GM21576 (cell line): Measurements from ENCODE around the gene CEP20.
"Not testable (repeated sequence)": the region's sequence is repeated elsewhere in the genome, so short reads cannot be mapped to it uniquely, and the experiment has no call there.

Source experiments
- ATAC-seq: cut with Tn5 transposase; IDR thresholded peaks from one replicate; pipeline ENCODE4 v1.9.1; 2021; ENCODE audit warnings: mild to moderate bottlenecking, moderate library complexity; ENCODE audit not compliant: unreplicated experiment

CEP20 gene

GRCh38 chr16:15888072-15888976, at the start of gene CEP20:
Gene CEP20, minus strand, starts transcription at chr16:15888603. Its CDS starts 18 bp downstream, at chr16:15888585.
- peak; percentile 97 for ATAC-seq

- ATAC-seq, result not testable (repeated sequence)
Measured at GRCh38 chr16:15936809-15937208, 48.4 kb upstream of the CEP20 start.

GRCh38 chr16:15934991-15935390, 46.6 kb upstream of the CEP20 start:
- no peak for ATAC-seq

GRCh38 chr16:15933781-15934180, 45.4 kb upstream of the CEP20 start:
- ATAC-seq, result no peak

GRCh38 chr16:15932939-15933338, 44.5 kb upstream of the CEP20 start:
- ATAC-seq, result no peak

- no peak for ATAC-seq
Measured at GRCh38 chr16:15928261-15929104, 40.1 kb upstream of the CEP20 start.

- no peak for ATAC-seq
Measured at GRCh38 chr16:15925631-15926030, 37.2 kb upstream of the CEP20 start.

- ATAC-seq, result no peak
Measured at GRCh38 chr16:15924996-15925395, 36.6 kb upstream of the CEP20 start.

GRCh38 chr16:15919331-15919730, 30.9 kb upstream of the CEP20 start:
- ATAC-seq, result no peak

GRCh38 chr16:15918314-15918713, 29.9 kb upstream of the CEP20 start:
- not testable (repeated sequence) for ATAC-seq

- no peak for ATAC-seq
Measured at GRCh38 chr16:15916323-15916722, 27.9 kb upstream of the CEP20 start.

- ATAC-seq, result no peak
Measured at GRCh38 chr16:15915555-15916081, 27.2 kb upstream of the CEP20 start.

GRCh38 chr16:15913046-15913698, 24.8 kb upstream of the CEP20 start:
- no peak for ATAC-seq

- no peak for ATAC-seq
Measured at GRCh38 chr16:15911198-15911597, 22.8 kb upstream of the CEP20 start.

GRCh38 chr16:15907863-15908478, 19.6 kb upstream of the CEP20 start:
- ATAC-seq, result peak; percentile 97

GRCh38 chr16:15906439-15906838, 18.0 kb upstream of the CEP20 start:
- no peak for ATAC-seq

GRCh38 chr16:15903960-15904359, 15.6 kb upstream of the CEP20 start:
- ATAC-seq, result no peak

- no peak for ATAC-seq
Measured at GRCh38 chr16:15900901-15901500, 12.6 kb upstream of the CEP20 start.

- no peak for ATAC-seq
Measured at GRCh38 chr16:15900357-15900756, 12.0 kb upstream of the CEP20 start.

GRCh38 chr16:15899538-15900100, 11.2 kb upstream of the CEP20 start:
- ATAC-seq, result peak; percentile 60
